IPS DF 6.9 (cell line): ENCODE measurements around the gene MSH5.
A peak's percentile ranks its signal among the peaks of the same experiment; 100 is the strongest.
"Not testable (repeated sequence)": the region's sequence is repeated elsewhere in the genome, so short reads cannot be mapped to it uniquely, and the experiment has no call there.

Experiments used
- DNase-seq: peaks from one replicate; pipeline ENCODE4 v3.0.0-alpha.2; 2013; ENCODE audit warnings: low read depth, low spot score
- H3K27ac ChIP-seq: one replicate; pipeline ENCODE4 v1.5.1; 2013; ENCODE audit warnings: low read length, control low read depth
- H3K27me3 ChIP-seq: 2 replicates; pipeline ENCODE4 v1.6.1; 2013; ENCODE audit warnings: mild to moderate bottlenecking, low read length; ENCODE audit not compliant: control insufficient read depth, insufficient read depth
- H3K36me3 ChIP-seq: 2 replicates; pipeline ENCODE4 v1.6.1; 2013; ENCODE audit warnings: low read length; ENCODE audit not compliant: control insufficient read depth, insufficient read depth
- H3K4me1 ChIP-seq: 2 replicates; pipeline ENCODE4 v1.6.1; 2013; ENCODE audit warnings: low read length; ENCODE audit not compliant: control insufficient read depth, insufficient read depth
- H3K4me3 ChIP-seq: 2 replicates; pipeline ENCODE4 v1.5.1; 2013; ENCODE audit warnings: mild to moderate bottlenecking, low read length
- H3K9me3 ChIP-seq: 2 replicates; pipeline ENCODE4 v1.6.1; 2013; ENCODE audit warnings: low read length, inconsistent platforms; ENCODE audit not compliant: control insufficient read depth, insufficient read depth
- WGBS: extraction: QIAGEN DNeasy Blood & Tissue Kit; methylation state at CpG from one replicate; pipeline ENCODE4 v1.1.7; 2013; ENCODE audit warnings: mixed read lengths, missing lambda C conversion rate; ENCODE audit not compliant: insufficient read length, insufficient coverage; 5-methylcytosine and 5-hydroxymethylcytosine counted together

MSH5 gene

GRCh38 chr6:31801031-31801927, 61.5 kb downstream of the MSH5 start:
- H3K27me3 ChIP-seq, H3K27ac ChIP-seq, H3K4me3 ChIP-seq, DNase-seq, H3K36me3 ChIP-seq, H3K4me1 ChIP-seq, H3K9me3 ChIP-seq: not testable (repeated sequence)
- no CpG with 5 or more reads among the region's 8 CpGs for WGBS

GRCh38 chr6:31805939-31806469, 66.2 kb downstream of the MSH5 start:
- no peaks in the 10 kb centered on the region for H3K9me3 ChIP-seq
- DNase-seq = no peak
- H3K36me3 ChIP-seq = peaks cover 2% of the 10 kb centered on the region; the same call in 1 of the 2 replicates
- H3K27me3 ChIP-seq = no peaks in the 10 kb centered on the region
- H3K27ac ChIP-seq = no peak overlapping the region
- no peaks in the 10 kb centered on the region for H3K4me1 ChIP-seq
- WGBS = no CpG with 5 or more reads among the region's 7 CpGs
- H3K4me3 ChIP-seq = peak overlapping the region; percentile 96; the same call in 1 of the 2 replicates

GRCh38 chr6:31806470-31807272, 66.9 kb downstream of the MSH5 start, which contains the start of gene LSM2:
Gene LSM2, minus strand, starts transcription at chr6:31806966. Its CDS starts 209 bp downstream, at chr6:31806757.
- peak within 1 kb of the TSS; percentile 96 for H3K4me3 ChIP-seq
- H3K36me3 ChIP-seq = peaks cover 2% of the 10 kb centered on the region; the same call in 1 of the 2 replicates
- WGBS = no CpG with 5 or more reads among the region's 51 CpGs
- no peaks in the 10 kb centered on the region for H3K4me1 ChIP-seq
- H3K27me3 ChIP-seq = no peaks in the 10 kb centered on the region
- H3K27ac ChIP-seq = no peak within 1 kb of the TSS
- no peak for DNase-seq
- H3K9me3 ChIP-seq = no peaks in the 10 kb centered on the region

- not testable (repeated sequence) for H3K27me3 ChIP-seq, DNase-seq, H3K4me3 ChIP-seq, H3K36me3 ChIP-seq, H3K4me1 ChIP-seq, H3K27ac ChIP-seq, H3K9me3 ChIP-seq
- WGBS = no CpG with 5 or more reads among the region's 10 CpGs
Observed at GRCh38 chr6:31808599-31808998, 68.8 kb downstream of the MSH5 start.

GRCh38 chr6:31811645-31812044, 71.8 kb downstream of the MSH5 start:
- H3K9me3 ChIP-seq = no peaks in the 10 kb centered on the region
- H3K36me3 ChIP-seq = no peaks in the 10 kb centered on the region
- H3K4me1 ChIP-seq = no peaks in the 10 kb centered on the region
- H3K4me3 ChIP-seq = no peak overlapping the region
- no peak for DNase-seq
- WGBS = no CpG with 5 or more reads among the region's 12 CpGs
- no peaks in the 10 kb centered on the region for H3K27me3 ChIP-seq
- H3K27ac ChIP-seq = no peak overlapping the region
